SK-N-SH treated with all-trans-retinoic acid at 6 μM for 48 hours (cell line): Measurements from ENCODE around the gene LAMA3.

ENCODE experiments used
- ATAC-seq: fragments of 200-7000 bp; cut with Tn5 transposase; 3 replicates; pipeline ENCODE4 v1.9.1; 2020; ENCODE audit warnings: mild to moderate bottlenecking, moderate library complexity
- CREB5 ChIP-seq: fragments of 250-450 bp; sonication (Bioruptor Pico); IDR thresholded peaks from 2 replicates; pipeline ENCODE4 v1.5.1; 2020; ENCODE audit warnings: low read depth, mild to moderate bottlenecking, moderate library complexity
- CSDC2 ChIP-seq: fragments of 250-450 bp; sonication (Bioruptor Pico); IDR thresholded peaks from 2 replicates; pipeline ENCODE4 v1.5.0; 2020; ENCODE audit warnings: mild to moderate bottlenecking, moderate library complexity
- ESRRG ChIP-seq: fragments of 250-450 bp; sonication (Bioruptor Pico); IDR thresholded peaks from 2 replicates; pipeline ENCODE4 v1.6.1; 2021; ENCODE audit warnings: mild to moderate bottlenecking
- GLIS3 ChIP-seq: fragments of 250-450 bp; sonication (Bioruptor Pico); IDR thresholded peaks from 2 replicates; pipeline ENCODE4 v1.5.0; 2020; ENCODE audit warnings: mild to moderate bottlenecking, moderate library complexity
- ISL1 ChIP-seq: fragments of 250-450 bp; sonication (Bioruptor Pico); IDR thresholded peaks from 2 replicates; pipeline ENCODE4 v2.1.2; 2022; ENCODE audit warnings: mild to moderate bottlenecking, moderate library complexity
- OSR1 ChIP-seq: fragments of 250-450 bp; sonication (Bioruptor Pico); IDR thresholded peaks from 2 replicates; pipeline ENCODE4 v1.8.0; 2022; ENCODE audit warnings: moderate library complexity, mild to moderate bottlenecking, inconsistent platforms
- PPARA ChIP-seq: fragments of 250-450 bp; sonication (Bioruptor Pico); IDR thresholded peaks from 2 replicates; pipeline ENCODE4 v1.5.0; 2020; ENCODE audit warnings: mild to moderate bottlenecking, borderline replicate concordance
- SNAI2 ChIP-seq: fragments of 250-450 bp; sonication (Bioruptor Pico); IDR thresholded peaks from 2 replicates; pipeline ENCODE4 v1.5.0; 2020; ENCODE audit warnings: mild to moderate bottlenecking, moderate library complexity
- TCF4 ChIP-seq: fragments of 250-450 bp; sonication (Bioruptor Pico); IDR thresholded peaks from 2 replicates; pipeline ENCODE4 v1.8.0; 2021; ENCODE audit warnings: mild to moderate bottlenecking, moderate library complexity, borderline replicate concordance
- TOX ChIP-seq: fragments of 250-450 bp; sonication (Bioruptor Pico); IDR thresholded peaks from 2 replicates; pipeline ENCODE4 v1.8.0; 2021; ENCODE audit warnings: mild to moderate bottlenecking, moderate library complexity, borderline replicate concordance
- ZC3H10 ChIP-seq: fragments of 250-450 bp; sonication (Bioruptor Pico); IDR thresholded peaks from 2 replicates; pipeline ENCODE4 v1.5.1; 2021; ENCODE audit warnings: mild to moderate bottlenecking, moderate library complexity
- ZFP3 ChIP-seq: fragments of 250-450 bp; sonication (Bioruptor Pico); IDR thresholded peaks from 2 replicates; pipeline ENCODE4 v1.5.0; 2020; ENCODE audit warnings: mild to moderate bottlenecking, moderate library complexity
- ZFP30 ChIP-seq: fragments of 450-650 bp; formaldehyde crosslinking; IDR thresholded peaks from 2 replicates; pipeline ENCODE4 v1.5.0; 2022; ENCODE audit warnings: mild to moderate bottlenecking, moderate library complexity
- ZNF565 ChIP-seq: fragments of 450-650 bp; formaldehyde crosslinking; conservative IDR thresholded peaks from 2 replicates; pipeline ENCODE4 v1.5.0; 2020; ENCODE audit warnings: low read depth, mild to moderate bottlenecking, moderate library complexity
- ZNF70 ChIP-seq: fragments of 450-650 bp; formaldehyde crosslinking; IDR thresholded peaks from 2 replicates; pipeline ENCODE4 v1.5.0; 2020; ENCODE audit warnings: mild to moderate bottlenecking, moderate library complexity
- TF ChIP-seq, protein P1 (sequence below): fragments of 250-450 bp; sonication (Bioruptor Pico); IDR thresholded peaks from 2 replicates; pipeline ENCODE4 v1.8.0; 2020; ENCODE audit warnings: mild to moderate bottlenecking, moderate library complexity, borderline replicate concordance
- TF ChIP-seq, protein P2 (sequence below): fragments of 250-450 bp; sonication (Bioruptor Pico); IDR thresholded peaks from 2 replicates; pipeline ENCODE4 v1.5.1; 2021; ENCODE audit warnings: mild to moderate bottlenecking, moderate library complexity
- TF ChIP-seq, protein P3 (sequence below): fragments of 250-450 bp; sonication (Bioruptor Pico); IDR thresholded peaks from 2 replicates; pipeline ENCODE4 v1.8.0; 2021; ENCODE audit warnings: low read depth, mild to moderate bottlenecking, moderate library complexity, borderline replicate concordance
- TF ChIP-seq, protein P4 (sequence below): fragments of 250-450 bp; sonication (Bioruptor Pico); IDR thresholded peaks from 2 replicates; pipeline ENCODE4 v1.5.0; 2020; ENCODE audit warnings: mild to moderate bottlenecking, moderate library complexity

Gene LAMA3

DNA sequence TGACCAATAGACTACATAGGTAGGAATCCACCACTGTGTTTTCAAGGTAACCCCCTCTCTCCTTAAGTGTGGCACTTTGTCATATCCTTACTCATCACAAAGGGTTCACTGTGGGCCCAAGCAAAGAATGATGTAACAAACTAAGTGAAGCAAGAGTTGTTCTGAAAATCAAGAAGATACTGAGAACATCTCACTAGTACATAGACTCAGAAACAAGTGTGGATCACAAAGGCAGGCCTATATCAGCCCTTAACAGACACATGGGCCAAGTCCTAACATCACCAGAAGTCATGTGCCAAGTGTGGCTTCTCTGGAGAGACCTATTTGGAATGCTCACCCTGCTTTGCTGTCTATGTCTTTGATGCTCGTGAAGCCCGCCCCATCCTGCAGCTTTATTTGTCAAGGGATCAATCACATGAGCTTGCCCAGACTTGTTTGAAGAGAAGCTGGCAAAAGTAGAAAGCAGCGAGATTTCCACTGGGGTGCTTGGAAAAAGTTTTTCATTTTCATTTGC lies 194.1 kb downstream of the LAMA3 start:
- no peak for ATAC-seq
- TF ChIP-seq ISL1 (CRISPR knock-in tag): no peak
- TF ChIP-seq ZFP3 (CRISPR knock-in tag): no peak
- no peak for TF ChIP-seq ZFP30 (CRISPR knock-in tag)
- no peak for TF ChIP-seq ESRRG (CRISPR knock-in tag)
- no peak for TF ChIP-seq TOX
- TF ChIP-seq, protein P1, sequence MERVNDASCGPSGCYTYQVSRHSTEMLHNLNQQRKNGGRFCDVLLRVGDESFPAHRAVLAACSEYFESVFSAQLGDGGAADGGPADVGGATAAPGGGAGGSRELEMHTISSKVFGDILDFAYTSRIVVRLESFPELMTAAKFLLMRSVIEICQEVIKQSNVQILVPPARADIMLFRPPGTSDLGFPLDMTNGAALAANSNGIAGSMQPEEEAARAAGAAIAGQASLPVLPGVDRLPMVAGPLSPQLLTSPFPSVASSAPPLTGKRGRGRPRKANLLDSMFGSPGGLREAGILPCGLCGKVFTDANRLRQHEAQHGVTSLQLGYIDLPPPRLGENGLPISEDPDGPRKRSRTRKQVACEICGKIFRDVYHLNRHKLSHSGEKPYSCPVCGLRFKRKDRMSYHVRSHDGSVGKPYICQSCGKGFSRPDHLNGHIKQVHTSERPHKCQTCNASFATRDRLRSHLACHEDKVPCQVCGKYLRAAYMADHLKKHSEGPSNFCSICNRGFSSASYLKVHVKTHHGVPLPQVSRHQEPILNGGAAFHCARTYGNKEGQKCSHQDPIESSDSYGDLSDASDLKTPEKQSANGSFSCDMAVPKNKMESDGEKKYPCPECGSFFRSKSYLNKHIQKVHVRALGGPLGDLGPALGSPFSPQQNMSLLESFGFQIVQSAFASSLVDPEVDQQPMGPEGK (CRISPR knock-in tag): no peak
- TF ChIP-seq ZNF70 (CRISPR knock-in tag): no peak
- TF ChIP-seq CSDC2 (CRISPR knock-in tag): no peak
- TF ChIP-seq, protein P2, sequence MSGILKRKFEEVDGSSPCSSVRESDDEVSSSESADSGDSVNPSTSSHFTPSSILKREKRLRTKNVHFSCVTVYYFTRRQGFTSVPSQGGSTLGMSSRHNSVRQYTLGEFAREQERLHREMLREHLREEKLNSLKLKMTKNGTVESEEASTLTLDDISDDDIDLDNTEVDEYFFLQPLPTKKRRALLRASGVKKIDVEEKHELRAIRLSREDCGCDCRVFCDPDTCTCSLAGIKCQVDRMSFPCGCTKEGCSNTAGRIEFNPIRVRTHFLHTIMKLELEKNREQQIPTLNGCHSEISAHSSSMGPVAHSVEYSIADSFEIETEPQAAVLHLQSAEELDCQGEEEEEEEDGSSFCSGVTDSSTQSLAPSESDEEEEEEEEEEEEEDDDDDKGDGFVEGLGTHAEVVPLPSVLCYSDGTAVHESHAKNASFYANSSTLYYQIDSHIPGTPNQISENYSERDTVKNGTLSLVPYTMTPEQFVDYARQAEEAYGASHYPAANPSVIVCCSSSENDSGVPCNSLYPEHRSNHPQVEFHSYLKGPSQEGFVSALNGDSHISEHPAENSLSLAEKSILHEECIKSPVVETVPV (CRISPR knock-in tag): no peak
- TF ChIP-seq ZC3H10 (CRISPR knock-in tag): no peak
- TF ChIP-seq ZNF565 (CRISPR knock-in tag): no peak
- no peak for TF ChIP-seq OSR1 (CRISPR knock-in tag)
- no peak for TF ChIP-seq CREB5 (CRISPR knock-in tag)
- TF ChIP-seq PPARA (CRISPR knock-in tag): no peak
- TF ChIP-seq, protein P3, sequence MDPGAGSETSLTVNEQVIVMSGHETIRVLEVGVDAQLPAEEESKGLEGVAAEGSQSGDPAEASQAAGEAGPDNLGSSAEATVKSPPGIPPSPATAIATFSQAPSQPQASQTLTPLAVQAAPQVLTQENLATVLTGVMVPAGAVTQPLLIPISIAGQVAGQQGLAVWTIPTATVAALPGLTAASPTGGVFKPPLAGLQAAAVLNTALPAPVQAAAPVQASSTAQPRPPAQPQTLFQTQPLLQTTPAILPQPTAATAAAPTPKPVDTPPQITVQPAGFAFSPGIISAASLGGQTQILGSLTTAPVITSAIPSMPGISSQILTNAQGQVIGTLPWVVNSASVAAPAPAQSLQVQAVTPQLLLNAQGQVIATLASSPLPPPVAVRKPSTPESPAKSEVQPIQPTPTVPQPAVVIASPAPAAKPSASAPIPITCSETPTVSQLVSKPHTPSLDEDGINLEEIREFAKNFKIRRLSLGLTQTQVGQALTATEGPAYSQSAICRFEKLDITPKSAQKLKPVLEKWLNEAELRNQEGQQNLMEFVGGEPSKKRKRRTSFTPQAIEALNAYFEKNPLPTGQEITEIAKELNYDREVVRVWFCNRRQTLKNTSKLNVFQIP (CRISPR knock-in tag): no peak
- no peak for TF ChIP-seq GLIS3
- no peak for TF ChIP-seq SNAI2
- TF ChIP-seq, protein P4, sequence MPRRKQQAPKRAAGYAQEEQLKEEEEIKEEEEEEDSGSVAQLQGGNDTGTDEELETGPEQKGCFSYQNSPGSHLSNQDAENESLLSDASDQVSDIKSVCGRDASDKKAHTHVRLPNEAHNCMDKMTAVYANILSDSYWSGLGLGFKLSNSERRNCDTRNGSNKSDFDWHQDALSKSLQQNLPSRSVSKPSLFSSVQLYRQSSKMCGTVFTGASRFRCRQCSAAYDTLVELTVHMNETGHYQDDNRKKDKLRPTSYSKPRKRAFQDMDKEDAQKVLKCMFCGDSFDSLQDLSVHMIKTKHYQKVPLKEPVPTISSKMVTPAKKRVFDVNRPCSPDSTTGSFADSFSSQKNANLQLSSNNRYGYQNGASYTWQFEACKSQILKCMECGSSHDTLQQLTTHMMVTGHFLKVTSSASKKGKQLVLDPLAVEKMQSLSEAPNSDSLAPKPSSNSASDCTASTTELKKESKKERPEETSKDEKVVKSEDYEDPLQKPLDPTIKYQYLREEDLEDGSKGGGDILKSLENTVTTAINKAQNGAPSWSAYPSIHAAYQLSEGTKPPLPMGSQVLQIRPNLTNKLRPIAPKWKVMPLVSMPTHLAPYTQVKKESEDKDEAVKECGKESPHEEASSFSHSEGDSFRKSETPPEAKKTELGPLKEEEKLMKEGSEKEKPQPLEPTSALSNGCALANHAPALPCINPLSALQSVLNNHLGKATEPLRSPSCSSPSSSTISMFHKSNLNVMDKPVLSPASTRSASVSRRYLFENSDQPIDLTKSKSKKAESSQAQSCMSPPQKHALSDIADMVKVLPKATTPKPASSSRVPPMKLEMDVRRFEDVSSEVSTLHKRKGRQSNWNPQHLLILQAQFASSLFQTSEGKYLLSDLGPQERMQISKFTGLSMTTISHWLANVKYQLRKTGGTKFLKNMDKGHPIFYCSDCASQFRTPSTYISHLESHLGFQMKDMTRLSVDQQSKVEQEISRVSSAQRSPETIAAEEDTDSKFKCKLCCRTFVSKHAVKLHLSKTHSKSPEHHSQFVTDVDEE (CRISPR knock-in tag): no peak

- TF ChIP-seq TCF4 (CRISPR knock-in tag): no peak
- ATAC-seq: no peak
Measured at GRCh38 chr18:23884681-23885375, 195.6 kb downstream of the LAMA3 start.

- no peak for ATAC-seq
- TF ChIP-seq ZNF565 (CRISPR knock-in tag) (no peak), ZFP30 (CRISPR knock-in tag) (no peak), CSDC2 (CRISPR knock-in tag) (no peak), ISL1 (CRISPR knock-in tag) (no peak), OSR1 (CRISPR knock-in tag) (no peak), ESRRG (CRISPR knock-in tag) (no peak), ZC3H10 (CRISPR knock-in tag) (no peak), SNAI2 (no peak)
- TF ChIP-seq, protein P1 (CRISPR knock-in tag): no peak
- TF ChIP-seq, protein P4 (CRISPR knock-in tag): no peak
- TF ChIP-seq, protein P3 (CRISPR knock-in tag): no peak
Measured at GRCh38 chr18:23885750-23886149, 196.5 kb downstream of the LAMA3 start.
